Measurements from ENCODE around the gene UNG. TPM values are rescaled to one million over a fixed set of nuclear protein-coding genes. Genes with fewer than 3 reads are reported as not detected.

The UNG gene
- total RNA-seq, 1 experiment from 2014 or later: 74.4 TPM

DNA sequence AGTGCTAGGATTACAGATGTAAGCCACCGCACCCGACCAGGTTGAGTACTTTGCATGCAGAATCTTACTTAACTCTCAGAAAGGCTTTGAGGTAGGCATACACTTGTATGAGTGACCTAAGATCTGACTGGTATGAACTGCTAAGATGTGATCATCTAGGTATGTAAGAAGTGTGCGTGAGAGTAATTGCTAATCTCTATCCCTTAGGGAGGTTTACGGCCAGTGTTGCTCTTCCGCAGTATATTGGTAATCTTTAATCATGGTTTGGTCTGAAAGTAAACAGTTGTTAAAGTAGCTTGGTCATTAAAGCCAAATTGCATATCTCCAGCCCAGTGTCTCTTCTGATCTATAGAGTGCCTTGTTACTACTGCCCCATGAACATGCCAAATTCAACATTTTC is 7.8 kb downstream of the UNG start:
- DNase-seq (ENCODE audit: low read depth, low spot score) (no peak), ATAC-seq (no peak)
- ChIA-PET CTCF (no interaction called here), POLR2A (no interaction called here)
- TF ChIP-seq POLR2AphosphoS5 (IDR thresholded peaks at IDR 0.05; ENCODE audit: low read depth, low read length) (no peak), CTCF (IDR thresholded peaks at IDR 0.05) (no peak), REST (IDR thresholded peaks at IDR 0.05; ENCODE audit: insufficient read depth in 1 of 2, low read depth in 2 of 2, low read length in 1 of 2) (no peak), SIN3A (IDR thresholded peaks at IDR 0.05; ENCODE audit: borderline replicate concordance, insufficient read depth, low read depth, low read length) (no peak), TCF7L2 (IDR thresholded peaks at IDR 0.05; ENCODE audit: low read depth, low read length) (no peak)
- H3K36me3 ChIP-seq (ENCODE audit: control insufficient read depth, insufficient read depth, low read length): peaks cover 12% of the 10 kb centered on the region
- H3K4me3 ChIP-seq (ENCODE audit: low read depth in 2 of 2, low read length in 2 of 2): no peak overlapping the region
- H3K9me3 ChIP-seq (ENCODE audit: control insufficient read depth, insufficient read depth, low read depth, low read length): no peaks in the 10 kb centered on the region
- intact Hi-C loops (cut with micrococcal nuclease; ENCODE audit: unreplicated experiment) (no loop called here), in situ Hi-C loops (cut with HindIII; ENCODE audit: low pct_unique_long_range_greater_than_20kb, low sequenced_read_pairs) (no loop called here)
- no peaks in the 10 kb centered on the region for H3K27me3 ChIP-seq (ENCODE audit: control insufficient read depth, insufficient read depth, low read length)
- BruUV-seq (replicated peaks): no TSS peak
- H3K4me1 ChIP-seq (ENCODE audit: control insufficient read depth, insufficient read depth, low read length): peaks cover 2% of the 10 kb centered on the region
- no peak overlapping the region for H3K27ac ChIP-seq (ENCODE audit: low read length)

DNA sequence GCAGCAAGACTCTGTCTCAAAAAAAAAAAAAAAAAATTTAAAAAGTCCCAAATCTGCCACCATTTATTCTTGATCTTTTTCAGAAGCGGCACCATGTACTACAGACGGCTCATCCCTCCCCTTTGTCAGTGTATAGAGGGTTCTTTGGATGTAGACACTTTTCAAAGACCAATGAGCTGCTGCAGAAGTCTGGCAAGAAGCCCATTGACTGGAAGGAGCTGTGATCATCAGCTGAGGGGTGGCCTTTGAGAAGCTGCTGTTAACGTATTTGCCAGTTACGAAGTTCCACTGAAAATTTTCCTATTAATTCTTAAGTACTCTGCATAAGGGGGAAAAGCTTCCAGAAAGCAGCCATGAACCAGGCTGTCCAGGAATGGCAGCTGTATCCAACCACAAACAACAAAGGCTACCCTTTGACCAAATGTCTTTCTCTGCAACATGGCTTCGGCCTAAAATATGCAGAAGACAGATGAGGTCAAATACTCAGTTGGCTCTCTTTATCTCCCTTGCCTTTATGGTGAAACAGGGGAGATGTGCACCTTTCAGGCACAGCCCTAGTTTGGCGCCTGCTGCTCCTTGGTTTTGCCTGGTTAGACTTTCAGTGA is 12.5 kb downstream of the UNG start:
- H3K27ac ChIP-seq (ENCODE audit: low read length): peak overlapping the region; percentile 85
- in situ Hi-C loops (cut with HindIII; ENCODE audit: low pct_unique_long_range_greater_than_20kb, low sequenced_read_pairs) (no loop called here), intact Hi-C loops (cut with micrococcal nuclease; ENCODE audit: unreplicated experiment) (loop anchor here (5.0 to 10.0 kb wide), 2 partner anchors 145 to 277 kb away; no protein-coding TSS in a partner anchor)
- no peak for TF ChIP-seq TCF7L2 (IDR thresholded peaks at IDR 0.05; ENCODE audit: low read depth, low read length)
- no peak for TF ChIP-seq POLR2AphosphoS5 (IDR thresholded peaks at IDR 0.05; ENCODE audit: low read depth, low read length)
- no peak for TF ChIP-seq REST (IDR thresholded peaks at IDR 0.05; ENCODE audit: insufficient read depth in 1 of 2, low read depth in 2 of 2, low read length in 1 of 2)
- no peak for TF ChIP-seq CTCF (IDR thresholded peaks at IDR 0.05)
- no peak for TF ChIP-seq SIN3A (IDR thresholded peaks at IDR 0.05; ENCODE audit: borderline replicate concordance, insufficient read depth, low read depth, low read length)
- H3K4me3 ChIP-seq (ENCODE audit: low read depth in 2 of 2, low read length in 2 of 2): no peak overlapping the region
- ChIA-PET CTCF (interaction anchor here (0.6 to 1.5 kb wide), 2 partner anchors 276 to 1889 kb away, joined by 3 to 5 read pairs; no protein-coding TSS in a partner anchor), POLR2A (no interaction called here)
- peaks cover 2% of the 10 kb centered on the region; the same call in 1 of the 2 replicates for H3K36me3 ChIP-seq (ENCODE audit: control insufficient read depth, insufficient read depth, low read length)
- ATAC-seq: no peak
- TSS peak; percentile 56 for BruUV-seq (replicated peaks)
- H3K27me3 ChIP-seq (ENCODE audit: control insufficient read depth, insufficient read depth, low read length): no peaks in the 10 kb centered on the region
- H3K9me3 ChIP-seq (ENCODE audit: control insufficient read depth, insufficient read depth, low read depth, low read length): no peaks in the 10 kb centered on the region
- H3K4me1 ChIP-seq (ENCODE audit: control insufficient read depth, insufficient read depth, low read length): peaks cover 18% of the 10 kb centered on the region
- DNase-seq (ENCODE audit: low read depth, low spot score): no peak
